ENCODE data around the gene SLC26A2. TPM values are rescaled to one million over a fixed set of nuclear protein-coding genes. Genes with fewer than 3 reads are reported as not detected.
A peak's percentile ranks its signal among the peaks of the same experiment; 100 is the strongest.

Gene SLC26A2
- total RNA-seq, 2 donors from 2014 or later = 19.4 to 31.0 TPM

DNA sequence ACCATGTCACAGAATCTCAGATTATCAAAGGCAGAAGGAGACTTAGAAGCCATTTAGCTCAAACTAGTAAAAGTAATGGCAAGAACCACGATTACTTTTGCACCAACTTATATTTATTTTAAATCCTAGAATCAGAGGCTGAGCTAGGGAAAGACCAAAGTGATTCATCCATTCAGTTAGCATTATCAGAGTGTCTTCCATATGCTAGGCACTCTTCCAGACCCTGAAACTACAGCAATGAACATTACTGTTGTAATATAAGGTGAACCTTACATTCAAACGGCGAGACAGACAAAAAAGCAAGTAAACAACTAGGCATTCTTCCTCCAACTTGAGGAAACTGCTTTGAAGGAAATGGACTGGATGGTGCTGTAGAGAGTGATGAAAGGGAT, 23.9 kb upstream of the SLC26A2 start:
- Histone ChIP-seq H3K36me3 (no peaks in the 10 kb centered on the region), H3K4me3 (no peak overlapping the region), H3K27ac (peak overlapping the region in 1 of 2 donors; percentile 75), H3K9me3 (no peaks in the 10 kb centered on the region), H3K27me3 (replicated peaks; ENCODE audit: insufficient read depth) (no peaks in the 10 kb centered on the region), H3K4me1 (replicated peaks) (peaks cover 25% of the 10 kb centered on the region)
- WGBS = 63% methylated on average over 3 of the region's 3 CpGs
- intact Hi-C loops (cut with DNase I) = no loop called here
- DNase-seq (ENCODE audit: low spot score) = no peak
- TF ChIP-seq POLR2A (IDR thresholded peaks at IDR 0.05) (no peak), POLR2AphosphoS5 (IDR thresholded peaks at IDR 0.05) (no peak)
- TF ChIP-seq, protein P1, sequence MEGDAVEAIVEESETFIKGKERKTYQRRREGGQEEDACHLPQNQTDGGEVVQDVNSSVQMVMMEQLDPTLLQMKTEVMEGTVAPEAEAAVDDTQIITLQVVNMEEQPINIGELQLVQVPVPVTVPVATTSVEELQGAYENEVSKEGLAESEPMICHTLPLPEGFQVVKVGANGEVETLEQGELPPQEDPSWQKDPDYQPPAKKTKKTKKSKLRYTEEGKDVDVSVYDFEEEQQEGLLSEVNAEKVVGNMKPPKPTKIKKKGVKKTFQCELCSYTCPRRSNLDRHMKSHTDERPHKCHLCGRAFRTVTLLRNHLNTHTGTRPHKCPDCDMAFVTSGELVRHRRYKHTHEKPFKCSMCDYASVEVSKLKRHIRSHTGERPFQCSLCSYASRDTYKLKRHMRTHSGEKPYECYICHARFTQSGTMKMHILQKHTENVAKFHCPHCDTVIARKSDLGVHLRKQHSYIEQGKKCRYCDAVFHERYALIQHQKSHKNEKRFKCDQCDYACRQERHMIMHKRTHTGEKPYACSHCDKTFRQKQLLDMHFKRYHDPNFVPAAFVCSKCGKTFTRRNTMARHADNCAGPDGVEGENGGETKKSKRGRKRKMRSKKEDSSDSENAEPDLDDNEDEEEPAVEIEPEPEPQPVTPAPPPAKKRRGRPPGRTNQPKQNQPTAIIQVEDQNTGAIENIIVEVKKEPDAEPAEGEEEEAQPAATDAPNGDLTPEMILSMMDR (IDR thresholded peaks at IDR 0.05) = no peak

DNA sequence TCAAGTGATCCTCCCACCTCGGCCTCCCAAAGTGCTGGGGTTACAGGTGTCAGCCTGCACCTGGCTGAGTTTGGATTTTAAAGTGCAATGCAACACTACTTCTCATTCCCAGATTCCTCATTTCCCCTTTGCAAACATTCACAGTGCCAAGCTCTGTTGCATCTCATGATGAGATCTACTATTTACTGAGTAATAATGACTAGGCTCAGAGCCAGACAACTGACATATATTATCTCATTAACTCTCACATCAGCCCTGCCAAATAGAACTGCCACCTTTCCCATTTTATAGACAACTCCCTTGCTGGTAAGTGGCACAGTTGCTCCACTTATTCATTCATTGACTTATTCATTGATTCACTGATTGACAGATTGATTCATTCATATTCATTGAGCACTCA, 22.9 kb upstream of the SLC26A2 start:
- TF ChIP-seq, protein P1 (IDR thresholded peaks at IDR 0.05) = no peak
- peak; percentile 80 for TF ChIP-seq POLR2AphosphoS5 (IDR thresholded peaks at IDR 0.05)
- no peaks in the 10 kb centered on the region for H3K36me3 ChIP-seq
- H3K9me3 ChIP-seq = no peaks in the 10 kb centered on the region
- 24% methylated on average over 1 of the region's 1 CpG for WGBS
- no peak overlapping the region for H3K4me3 ChIP-seq
- peak overlapping the region in 1 of 2 donors; percentile 61 for H3K27ac ChIP-seq
- peaks cover 27% of the 10 kb centered on the region for H3K4me1 ChIP-seq (replicated peaks)
- DNase-seq (ENCODE audit: low spot score) = peak; percentile 72
- no peaks in the 10 kb centered on the region for H3K27me3 ChIP-seq (replicated peaks; ENCODE audit: insufficient read depth)
- intact Hi-C loops (cut with DNase I) = no loop called here

DNA sequence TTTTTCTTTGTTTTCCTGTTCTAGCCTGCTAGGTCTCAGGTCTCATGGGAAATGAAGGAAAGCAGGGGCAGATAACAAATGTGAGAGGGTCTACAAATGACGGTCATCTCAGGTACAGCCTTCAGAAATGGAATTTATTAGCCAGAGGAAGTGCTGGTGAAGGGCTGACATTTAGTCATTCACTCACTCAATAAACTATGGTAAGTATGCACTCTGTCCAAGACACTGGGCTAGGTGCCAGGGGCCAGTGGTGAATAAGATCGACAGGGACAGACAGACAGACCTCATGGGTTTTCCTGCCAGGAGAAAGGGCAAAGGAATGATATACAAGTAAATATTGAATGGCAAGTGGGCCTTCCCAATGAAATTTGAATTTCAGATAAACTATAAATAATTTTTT, 22.3 kb upstream of the SLC26A2 start:
- Histone ChIP-seq H3K27ac (peak overlapping the region in 1 of 2 donors; percentile 61), H3K4me1 (replicated peaks) (peaks cover 29% of the 10 kb centered on the region), H3K4me3 (no peak overlapping the region), H3K9me3 (no peaks in the 10 kb centered on the region), H3K36me3 (no peaks in the 10 kb centered on the region), H3K27me3 (replicated peaks; ENCODE audit: insufficient read depth) (no peaks in the 10 kb centered on the region)
- peak; percentile 56 for DNase-seq (ENCODE audit: low spot score)
- TF ChIP-seq, protein P1 (IDR thresholded peaks at IDR 0.05) = no peak
- TF ChIP-seq POLR2A (IDR thresholded peaks at IDR 0.05) (no peak), POLR2AphosphoS5 (IDR thresholded peaks at IDR 0.05) (no peak)
- intact Hi-C loops (cut with DNase I) = no loop called here
- WGBS = 15% methylated on average over 2 of the region's 2 CpGs

DNA sequence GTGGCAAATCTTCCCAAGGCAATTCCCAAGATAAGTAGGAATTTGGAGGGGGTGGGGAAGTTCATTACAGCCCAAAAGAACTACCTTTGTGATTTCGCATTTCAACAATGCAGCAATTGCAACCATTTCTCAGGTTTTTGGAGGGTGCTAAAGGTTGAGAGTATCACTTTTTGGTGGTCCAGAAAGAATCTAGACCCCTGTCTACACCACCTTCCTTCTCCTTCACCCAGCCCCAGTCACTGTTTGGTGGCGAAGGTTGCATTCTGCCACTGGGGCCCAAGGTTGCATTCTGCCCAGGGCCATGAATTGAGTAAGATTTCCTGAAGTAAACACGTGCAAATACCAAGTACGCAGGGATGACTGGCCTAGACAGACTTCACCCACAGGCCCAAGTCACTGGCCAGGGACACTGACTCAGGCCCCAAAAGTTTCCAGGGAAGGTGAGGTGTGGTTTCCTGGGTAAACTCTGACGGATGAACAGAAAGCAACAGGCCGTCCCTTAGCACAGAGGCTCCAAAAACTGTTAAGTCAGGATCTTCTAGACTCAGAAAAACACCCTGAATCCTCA, 21.7 kb upstream of the SLC26A2 start:
- Histone ChIP-seq H3K4me1 (replicated peaks) (peaks cover 31% of the 10 kb centered on the region), H3K9me3 (no peaks in the 10 kb centered on the region), H3K36me3 (no peaks in the 10 kb centered on the region), H3K27me3 (replicated peaks; ENCODE audit: insufficient read depth) (no peaks in the 10 kb centered on the region), H3K4me3 (no peak overlapping the region), H3K27ac (peak overlapping the region; percentile 38 to 61)
- intact Hi-C loops (cut with DNase I) = no loop called here
- 74% methylated on average over 6 of the region's 6 CpGs for WGBS
- TF ChIP-seq, protein P1 (IDR thresholded peaks at IDR 0.05) = no peak
- TF ChIP-seq POLR2AphosphoS5 (IDR thresholded peaks at IDR 0.05) (peak; percentile 27), POLR2A (IDR thresholded peaks at IDR 0.05) (no peak)
- peak; percentile 54 for DNase-seq (ENCODE audit: low spot score)

DNA sequence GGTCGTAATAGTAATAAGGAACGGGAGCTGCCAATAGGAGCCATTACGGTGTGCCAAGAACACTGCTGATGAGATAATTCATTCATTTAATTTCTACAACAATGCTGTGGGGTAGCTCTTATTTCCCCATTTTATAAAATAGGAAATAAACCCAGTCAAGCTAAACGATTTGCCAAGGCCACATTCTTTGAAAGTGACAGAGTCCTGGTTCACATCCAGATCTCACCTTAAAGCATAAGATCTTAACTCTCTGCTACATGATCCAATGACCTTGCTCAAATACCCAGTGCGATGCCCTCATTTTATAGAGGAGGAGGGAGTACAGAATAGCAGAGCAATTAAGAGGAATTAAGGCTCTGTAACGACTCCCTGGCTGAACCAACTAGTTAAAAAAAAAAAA, 21.0 kb upstream of the SLC26A2 start:
- Histone ChIP-seq H3K36me3 (no peaks in the 10 kb centered on the region), H3K27ac (peak overlapping the region; percentile 45 to 61), H3K9me3 (no peaks in the 10 kb centered on the region), H3K27me3 (replicated peaks; ENCODE audit: insufficient read depth) (no peaks in the 10 kb centered on the region), H3K4me1 (replicated peaks) (peaks cover 36% of the 10 kb centered on the region), H3K4me3 (no peak overlapping the region)
- no peak for DNase-seq (ENCODE audit: low spot score)
- intact Hi-C loops (cut with DNase I) = no loop called here
- 33% methylated on average over 6 of the region's 6 CpGs for WGBS
- TF ChIP-seq POLR2AphosphoS5 (IDR thresholded peaks at IDR 0.05) = peak; percentile 39
- TF ChIP-seq POLR2A (IDR thresholded peaks at IDR 0.05) = no peak
- TF ChIP-seq, protein P1 (IDR thresholded peaks at IDR 0.05) = no peak
